CD4-positive, alpha-beta T cell treated with Interleukin-4 for 1 hour (primary cell): ENCODE measurements around the gene CD46.

Source experiments
- DNase-seq, 2 donors: peaks; one replicate each; pipeline ENCODE4 v3.0.0-alpha.2; 2020 to 2022

CD46 gene

GRCh38 chr1:207817778-207818751 lies 66.2 kb downstream of the CD46 start:
- no peak for DNase-seq

- DNase-seq = no peak
Measured at GRCh38 chr1:207818971-207819451, 67.2 kb downstream of the CD46 start.

GRCh38 chr1:207820568-207821463 lies 69.0 kb downstream of the CD46 start:
- no peak for DNase-seq

- DNase-seq = no peak
Measured at GRCh38 chr1:207821464-207822045, 69.7 kb downstream of the CD46 start.

- DNase-seq = peak in 1 of 2 donors; percentile 71
Measured at GRCh38 chr1:207822124-207822601, 70.3 kb downstream of the CD46 start.

GRCh38 chr1:207822602-207823451 lies 71.0 kb downstream of the CD46 start:
- peak; percentile 89 to 91 for DNase-seq

GRCh38 chr1:207823531-207823879 lies 71.7 kb downstream of the CD46 start:
- no peak for DNase-seq

- peak; percentile 91 to 92 for DNase-seq
Measured at GRCh38 chr1:207823880-207824566, 72.2 kb downstream of the CD46 start.

- DNase-seq = peak in 1 of 2 donors; percentile 25
Measured at GRCh38 chr1:207824691-207825408, 73.0 kb downstream of the CD46 start.

- no peak for DNase-seq
Measured at GRCh38 chr1:207825409-207825695, 73.5 kb downstream of the CD46 start.

GRCh38 chr1:207825719-207826556 lies 74.1 kb downstream of the CD46 start:
- DNase-seq = peak; percentile 90 to 94

- DNase-seq = no peak
Measured at GRCh38 chr1:207826557-207827487, 75.0 kb downstream of the CD46 start.

- DNase-seq = no peak
Measured at GRCh38 chr1:207827488-207827830, 75.6 kb downstream of the CD46 start.

GRCh38 chr1:207828046-207828445 lies 76.2 kb downstream of the CD46 start:
- DNase-seq = no peak

- peak; percentile 76 to 82 for DNase-seq
Measured at GRCh38 chr1:207828485-207829158, 76.8 kb downstream of the CD46 start.

- DNase-seq = no peak
Measured at GRCh38 chr1:207829576-207829975, 77.7 kb downstream of the CD46 start.

GRCh38 chr1:207830788-207831187 lies 78.9 kb downstream of the CD46 start:
- no peak for DNase-seq
